Measurements from ENCODE around the gene OR6C3. TPM values are rescaled to one million over a fixed set of nuclear protein-coding genes. Genes with fewer than 3 reads are reported as not detected.

The OR6C3 gene
- total RNA-seq: not detected
- polyA plus RNA-seq: not detected
- long read RNA-seq, donor 1: 0 reads
- long read RNA-seq, donor 2: 0 reads
- long read RNA-seq, donor 3: 0 reads
- long read RNA-seq, donor 4: 0 reads
- long read RNA-seq, donor 5: 0 reads
- long read RNA-seq, donor 6: 0 reads
- long read RNA-seq, donor 7: 0 reads
- long read RNA-seq, donor 8: 0 reads
- long read RNA-seq, donor 9: 0 reads
- long read RNA-seq, donor 10: 0 reads

GRCh38 chr12:55330446-55330845 lies at the start of gene OR6C3:
TSS of gene OR6C3 (plus strand) at chr12:55330746. CDS start at chr12:55331701, 955 bp downstream.
- 87 to 98% (median 91%) methylated on average over 1 of the region's 1 CpG for WGBS, 4 donors
- no peak within 1 kb of the TSS for H3K27ac ChIP-seq
- no peaks in the 10 kb centered on the region for H3K9me3 ChIP-seq (replicated peaks in 1 of 3)
- TF ChIP-seq POLR2A (IDR thresholded peaks at IDR 0.05) (no peak), CTCF (IDR thresholded peaks at IDR 0.05) (no peak)
- intact Hi-C loops (cut with DNase I): no loop called here
- H3K4me3 ChIP-seq: no peak within 1 kb of the TSS
- H3K4me1 ChIP-seq (replicated peaks in 1 of 2): no peaks in the 10 kb centered on the region
- no peaks in the 10 kb centered on the region for H3K27me3 ChIP-seq
- no peaks in the 10 kb centered on the region for H3K36me3 ChIP-seq (replicated peaks in 1 of 2)
- DNase-seq: no peak

- no peaks in the 10 kb centered on the region for H3K27me3 ChIP-seq
- TF ChIP-seq CTCF (IDR thresholded peaks at IDR 0.05) (no peak), POLR2A (IDR thresholded peaks at IDR 0.05) (no peak)
- no peak for DNase-seq
- intact Hi-C loops (cut with DNase I): no loop called here
- WGBS, 4 donors: 52 to 68% (median 59%) methylated on average over 2 of the region's 2 CpGs
- no peak overlapping the region for H3K27ac ChIP-seq
- no peak overlapping the region for H3K4me3 ChIP-seq
- H3K36me3 ChIP-seq (replicated peaks in 1 of 2): no peaks in the 10 kb centered on the region
- no peaks in the 10 kb centered on the region for H3K9me3 ChIP-seq (replicated peaks in 1 of 3)
- H3K4me1 ChIP-seq (replicated peaks in 1 of 2): no peaks in the 10 kb centered on the region
These were observed 49.6 kb upstream of the OR6C3 start for GRCh38 chr12:55280991-55281390.

GRCh38 chr12:55289999-55290398 lies 40.5 kb upstream of the OR6C3 start:
- no peak overlapping the region for H3K27ac ChIP-seq
- WGBS, 4 donors: 35 to 59% (median 50%) methylated on average over 2 of the region's 2 CpGs
- intact Hi-C loops (cut with DNase I): no loop called here
- no peak for TF ChIP-seq CTCF (IDR thresholded peaks at IDR 0.05)
- no peak for TF ChIP-seq POLR2A (IDR thresholded peaks at IDR 0.05)
- no peak for DNase-seq
- H3K4me3 ChIP-seq: no peak overlapping the region
- H3K9me3 ChIP-seq (replicated peaks in 1 of 3): no peaks in the 10 kb centered on the region
- H3K36me3 ChIP-seq (replicated peaks in 1 of 2): no peaks in the 10 kb centered on the region
- no peaks in the 10 kb centered on the region for H3K27me3 ChIP-seq
- no peaks in the 10 kb centered on the region for H3K4me1 ChIP-seq (replicated peaks in 1 of 2)

- TF ChIP-seq CTCF (IDR thresholded peaks at IDR 0.05): no peak
- no peak for TF ChIP-seq POLR2A (IDR thresholded peaks at IDR 0.05)
- no peaks in the 10 kb centered on the region for H3K4me1 ChIP-seq (replicated peaks in 1 of 2)
- 70 to 80% (median 73%) methylated on average over 2 of the region's 2 CpGs for WGBS, 4 donors
- DNase-seq: no peak
- no peaks in the 10 kb centered on the region for H3K27me3 ChIP-seq
- intact Hi-C loops (cut with DNase I): no loop called here
- H3K27ac ChIP-seq: no peak within 1 kb of the TSS
- H3K9me3 ChIP-seq (replicated peaks in 1 of 3): no peaks in the 10 kb centered on the region
- H3K36me3 ChIP-seq (replicated peaks in 1 of 2): no peaks in the 10 kb centered on the region
- no peak within 1 kb of the TSS for H3K4me3 ChIP-seq
These were observed 34.1 kb upstream of the OR6C3 start, which contains the start of gene OR6C6 for GRCh38 chr12:55296469-55296868. TSS of gene OR6C6 (minus strand) at chr12:55296569. CDS start at chr12:55295232, 1,337 bp downstream.

Measured in adrenal gland (tissue), 19 donors.